Middle frontal gyrus (tissue), 1 donor: ENCODE results near the gene RARA.
"Not testable (repeated sequence)": the region's sequence is repeated elsewhere in the genome, so short reads cannot be mapped to it uniquely, and the experiment has no call there.

Source experiments
- DNase-seq: peaks from one replicate; pipeline ENCODE4 v3.0.0-alpha.2; 2015; ENCODE audit warnings: low spot score; ENCODE audit errors: extremely low spot score

The RARA gene

DNA sequence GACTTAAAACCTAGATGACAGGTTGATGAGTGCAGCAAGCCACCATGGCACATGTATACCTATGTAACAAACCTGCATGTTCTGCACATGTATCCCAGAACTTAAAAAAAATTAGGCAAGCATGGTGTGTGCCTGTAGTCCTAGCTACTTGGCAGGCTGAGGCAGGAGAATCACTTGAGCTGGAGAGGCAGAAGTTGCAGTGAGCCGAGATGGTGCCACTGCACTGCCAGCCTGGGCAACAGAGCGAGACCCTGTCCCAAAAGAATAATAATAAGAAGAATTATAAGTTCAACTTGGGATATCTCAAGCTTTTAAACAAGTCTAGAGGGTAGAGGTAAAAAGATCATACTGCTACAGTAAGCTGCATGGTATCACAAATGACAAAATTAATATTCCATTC, 11.5 kb upstream of the RARA start:
- DNase-seq = no peak

DNA sequence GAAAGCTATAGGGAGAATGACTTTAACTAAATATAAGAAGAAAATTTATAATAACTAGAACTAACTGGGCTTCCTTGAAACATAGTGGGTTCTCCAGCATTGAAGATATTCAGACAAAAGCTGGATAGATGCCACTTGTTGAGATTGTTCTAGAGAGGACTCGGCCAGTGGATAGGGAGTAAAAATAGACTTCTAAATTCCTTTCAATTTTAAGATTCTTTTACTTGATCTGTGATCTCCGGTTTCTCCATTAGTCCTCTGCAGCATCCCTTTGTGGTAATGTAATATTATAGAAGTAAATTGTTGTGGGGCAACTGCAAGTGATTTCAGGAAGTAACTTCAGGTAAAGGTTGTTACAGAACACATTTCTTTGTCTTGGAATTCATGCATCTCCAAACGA, 10.3 kb upstream of the RARA start:
- no peak for DNase-seq

DNA sequence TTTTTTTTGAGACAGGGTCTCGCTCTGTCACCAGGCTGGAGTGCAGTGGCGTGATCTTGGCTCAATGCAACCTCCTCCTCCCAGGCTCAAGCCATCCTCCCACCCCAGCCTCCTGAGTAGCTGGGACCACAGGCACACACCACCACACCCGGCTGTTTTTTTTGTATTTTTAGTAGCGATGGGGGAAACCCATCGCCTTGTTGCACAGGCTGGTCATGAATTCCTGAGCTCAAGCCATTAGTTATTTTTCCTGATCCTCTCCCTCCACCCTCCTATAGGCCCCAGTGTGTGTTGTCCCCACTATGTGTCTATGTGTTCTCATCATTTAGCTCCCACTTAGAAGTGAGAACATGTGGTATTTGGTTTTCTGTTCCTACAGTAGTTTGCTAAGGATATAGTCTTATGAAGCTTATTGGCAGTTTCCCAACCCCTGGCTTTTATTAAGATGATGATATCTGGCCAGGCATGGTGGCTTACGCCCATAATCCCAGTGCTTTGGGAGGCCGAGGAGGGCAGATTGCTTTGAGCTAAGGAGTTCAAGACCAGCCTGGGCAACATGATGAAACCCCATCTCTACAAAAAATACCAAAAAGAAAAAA, 9.7 kb upstream of the RARA start:
- not testable (repeated sequence) for DNase-seq

DNA sequence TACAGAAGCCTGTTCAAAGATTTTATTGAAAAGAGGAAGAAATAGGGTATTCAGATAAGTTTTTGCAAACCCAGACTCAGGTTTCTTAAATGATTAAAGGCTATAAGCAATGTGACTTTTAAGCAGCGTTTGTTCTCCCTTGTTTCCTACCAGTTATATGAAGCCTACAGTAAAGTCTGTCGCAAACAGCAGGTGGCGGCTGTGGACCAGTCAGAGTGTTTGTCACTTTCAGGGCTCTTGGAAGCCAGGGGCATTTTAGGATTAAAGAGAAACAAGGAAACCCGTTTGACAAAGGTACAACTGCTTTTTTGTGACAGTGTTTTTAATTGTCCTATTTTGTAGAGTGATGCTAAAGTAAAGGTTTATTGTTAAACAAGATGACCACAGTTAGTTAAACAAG, 7.7 kb upstream of the RARA start:
- DNase-seq = no peak

DNA sequence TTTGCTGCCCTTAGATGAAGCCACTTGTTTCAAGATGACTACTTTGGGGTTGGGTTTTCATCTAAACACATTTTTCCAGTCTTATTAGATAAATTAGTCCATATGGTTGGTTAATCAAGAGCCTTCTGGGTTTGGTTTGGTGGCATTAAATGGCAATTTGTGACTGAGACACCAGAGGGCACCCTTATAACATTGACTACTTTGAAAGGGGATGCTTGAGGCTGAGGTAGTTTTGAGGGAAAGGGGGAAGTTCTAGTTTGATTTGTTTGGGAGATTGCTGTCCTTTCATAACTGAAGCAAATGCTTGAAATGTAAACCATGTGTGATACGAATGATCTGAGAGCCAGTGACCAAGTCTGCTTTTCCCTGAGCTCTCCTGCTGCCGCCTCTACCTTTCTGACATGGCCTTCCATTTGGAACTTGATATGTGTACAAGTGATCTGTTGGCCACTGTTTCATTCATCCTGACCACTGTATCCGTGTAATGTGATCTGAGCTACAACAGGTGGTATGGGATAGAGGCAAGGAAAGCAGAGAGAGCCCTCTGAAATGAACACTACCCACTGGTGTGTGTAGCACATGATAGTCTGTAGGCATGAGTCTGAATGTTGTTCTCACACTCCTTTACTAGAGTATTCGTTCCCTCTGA, 5.8 kb upstream of the RARA start:
- no peak for DNase-seq

DNA sequence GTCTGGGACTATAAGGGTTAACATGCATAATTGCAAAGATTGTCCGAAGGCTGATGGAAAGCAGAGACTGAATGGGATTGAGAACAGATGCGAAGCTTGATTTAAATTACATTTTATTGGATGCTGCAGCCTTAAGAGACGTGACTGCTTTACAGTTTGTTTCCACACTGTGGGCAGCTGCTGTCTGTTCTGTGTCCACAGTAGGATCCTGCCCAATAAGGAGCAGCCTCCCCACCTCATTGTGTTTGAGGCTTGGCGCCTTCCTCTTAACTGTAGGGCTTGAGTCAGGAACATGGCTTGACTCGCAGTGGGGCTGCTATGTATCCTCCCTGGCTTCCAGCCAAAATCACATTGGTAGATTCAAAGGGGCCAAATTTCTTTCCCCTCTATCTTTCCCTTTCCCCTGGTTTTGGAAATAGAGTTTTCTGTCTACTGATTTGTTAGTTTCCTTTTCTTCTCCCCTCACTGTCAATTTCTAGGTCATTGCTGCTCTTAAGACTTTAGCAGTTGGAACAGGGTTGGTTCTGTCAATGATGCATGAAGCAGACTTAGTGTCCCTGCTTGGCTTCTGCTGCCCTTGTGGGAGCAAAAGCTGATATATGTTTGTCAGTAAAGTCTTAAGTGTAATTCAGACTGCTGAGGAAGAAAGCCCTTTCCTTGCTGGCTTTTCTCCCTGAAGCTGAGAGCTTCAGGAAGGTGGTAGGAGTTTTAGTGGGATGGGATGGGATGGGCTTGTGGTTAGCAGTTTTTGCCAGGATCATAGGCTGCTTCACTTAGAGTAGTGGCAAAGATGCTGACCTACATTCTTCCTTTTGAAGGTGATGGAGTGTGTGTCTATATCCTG, 5.0 kb upstream of the RARA start:
- no peak for DNase-seq

DNA sequence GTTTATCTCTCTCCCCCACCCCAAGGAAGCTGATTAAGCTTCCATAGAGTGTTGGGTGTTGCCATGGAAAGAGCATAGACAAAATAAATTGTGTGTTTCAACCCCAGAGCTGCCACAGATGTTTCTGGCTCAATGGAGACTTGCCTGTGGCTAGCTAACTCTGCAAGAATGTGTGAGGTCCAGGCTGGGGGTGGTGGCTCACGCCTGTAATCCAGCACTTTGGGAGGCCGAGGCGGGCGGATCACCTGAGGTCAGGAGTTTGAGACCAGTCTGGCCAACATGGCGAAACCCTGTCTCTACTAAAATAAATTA, 4.5 kb upstream of the RARA start:
- DNase-seq = not testable (repeated sequence)

DNA sequence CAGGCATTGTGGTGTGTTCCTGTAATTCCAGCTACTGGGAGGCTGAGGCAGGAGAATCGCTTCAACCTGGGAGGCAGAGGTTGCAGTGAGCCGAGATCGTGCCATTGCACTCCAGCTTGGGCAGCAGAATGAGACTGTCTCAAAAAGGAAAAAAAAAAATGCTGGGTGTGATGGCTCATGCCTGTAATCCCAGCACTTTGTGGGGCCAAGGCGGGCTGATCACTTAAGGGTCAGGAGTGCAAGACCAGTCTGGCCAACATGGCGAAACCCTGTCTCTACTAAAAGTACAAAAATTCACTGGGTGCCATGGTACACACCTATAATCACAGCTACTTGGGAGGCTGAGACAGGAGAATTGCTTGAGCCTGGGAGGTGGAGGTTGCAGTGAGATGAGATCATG, 4.1 kb upstream of the RARA start:
- DNase-seq = not testable (repeated sequence)

DNA sequence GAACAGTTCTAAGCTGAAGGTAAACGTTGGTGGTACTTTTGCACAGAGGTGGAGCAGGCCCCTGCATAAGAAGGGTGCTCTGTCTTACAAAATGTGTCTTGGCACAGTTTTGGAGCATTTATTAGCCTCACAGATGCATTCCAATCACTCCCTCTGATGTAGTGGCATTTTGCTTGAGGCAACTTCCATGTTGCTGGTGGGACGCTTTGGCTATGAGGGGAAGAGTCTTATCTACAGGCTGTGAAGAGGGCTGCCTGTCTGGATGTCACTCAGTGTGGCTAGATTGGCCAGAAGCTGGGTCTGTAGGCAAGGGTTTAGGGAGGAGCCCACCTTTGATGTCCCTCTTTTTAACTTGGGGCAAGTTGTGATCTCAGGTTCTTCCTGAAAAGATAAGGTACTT, 2.6 kb upstream of the RARA start:
- DNase-seq = no peak

DNA sequence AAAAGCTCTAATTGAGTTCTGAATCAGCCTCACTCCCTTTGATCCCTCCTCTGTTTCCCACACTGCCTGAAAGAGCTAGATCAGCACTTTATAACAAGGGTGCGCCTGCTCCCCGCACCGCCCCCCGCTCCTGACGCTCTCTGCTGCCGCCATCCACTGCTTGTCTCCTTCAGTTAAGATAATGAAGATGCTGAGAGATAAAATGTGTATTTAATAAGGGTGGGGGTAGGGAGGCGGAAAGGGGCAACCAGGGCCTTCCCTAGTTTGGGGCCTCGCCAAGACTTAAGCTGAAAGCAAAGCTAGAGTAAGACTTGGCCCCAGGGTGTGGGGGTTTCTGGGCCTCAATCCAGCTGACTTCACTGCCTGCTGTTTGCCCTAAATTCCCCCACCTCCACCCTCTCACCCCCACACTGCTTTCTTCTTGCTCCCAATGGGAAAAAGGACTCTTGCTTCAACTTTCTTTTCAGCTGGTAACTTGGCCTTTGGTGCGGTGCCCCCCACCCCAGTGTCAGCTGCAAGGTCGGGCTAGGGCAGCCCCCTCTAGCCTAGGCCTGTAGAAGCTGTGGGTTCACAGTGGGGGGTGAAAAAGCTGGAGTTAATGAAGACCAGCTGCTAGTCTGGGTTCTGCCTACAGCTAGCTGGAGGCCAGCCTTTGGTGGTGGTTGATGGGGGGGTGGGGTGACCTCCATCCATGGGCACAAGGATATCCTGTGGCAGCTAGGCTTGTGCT, 1.8 kb upstream of the RARA start:
- DNase-seq = no peak

DNA sequence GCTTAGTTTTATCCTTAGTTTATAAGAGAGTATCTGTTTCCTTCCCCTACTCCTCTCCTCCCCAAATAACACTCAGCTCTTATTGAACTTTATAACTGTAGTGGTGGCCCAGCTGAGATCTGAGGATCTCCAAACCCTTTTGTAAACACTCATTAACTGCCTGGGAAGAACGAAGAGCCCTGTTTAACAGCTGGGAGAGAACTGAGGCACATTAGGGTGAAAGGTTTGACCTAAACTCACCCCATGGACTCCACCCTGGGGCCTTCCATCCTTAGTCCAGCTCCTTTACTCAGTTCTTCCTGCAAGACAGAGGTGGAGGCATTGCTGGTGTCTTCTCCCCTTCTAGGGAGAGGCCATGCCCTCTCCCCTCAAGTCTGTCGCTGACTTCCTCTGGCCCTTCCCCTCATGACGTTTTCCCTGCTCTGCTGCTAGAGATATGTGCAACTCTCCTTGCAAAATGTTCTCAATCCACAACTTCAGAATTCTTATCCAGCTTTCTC, 1.2 kb upstream of the RARA start:
- no peak for DNase-seq

DNA sequence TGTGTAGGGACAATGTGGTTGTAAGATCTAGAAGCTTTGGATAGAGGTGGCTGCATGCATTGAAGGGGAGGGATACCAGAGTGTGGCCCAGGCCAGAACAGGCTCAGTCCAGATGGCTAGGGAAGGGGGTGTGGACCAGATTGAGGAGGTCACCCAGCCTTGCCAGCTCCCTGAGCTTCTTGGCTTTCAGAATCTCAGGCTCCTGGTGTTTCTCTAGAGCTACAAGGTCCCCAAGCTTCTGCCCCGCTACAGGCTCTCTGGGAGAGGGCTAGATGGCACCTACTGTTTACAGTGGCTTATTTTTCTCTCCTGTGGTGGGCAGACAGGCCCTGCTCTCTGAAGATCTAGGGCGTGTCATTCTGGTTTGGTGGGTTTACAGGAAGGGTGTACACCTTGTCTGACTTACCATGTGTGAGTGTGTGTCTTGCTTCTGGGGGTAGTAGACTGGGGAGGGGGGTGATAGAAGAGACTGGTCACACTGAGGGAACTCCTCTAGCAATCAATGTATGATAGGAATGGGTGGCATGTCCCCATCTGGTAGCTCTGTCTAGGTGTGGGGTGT, 1.1 kb downstream of the RARA start:
- DNase-seq = no peak

DNA sequence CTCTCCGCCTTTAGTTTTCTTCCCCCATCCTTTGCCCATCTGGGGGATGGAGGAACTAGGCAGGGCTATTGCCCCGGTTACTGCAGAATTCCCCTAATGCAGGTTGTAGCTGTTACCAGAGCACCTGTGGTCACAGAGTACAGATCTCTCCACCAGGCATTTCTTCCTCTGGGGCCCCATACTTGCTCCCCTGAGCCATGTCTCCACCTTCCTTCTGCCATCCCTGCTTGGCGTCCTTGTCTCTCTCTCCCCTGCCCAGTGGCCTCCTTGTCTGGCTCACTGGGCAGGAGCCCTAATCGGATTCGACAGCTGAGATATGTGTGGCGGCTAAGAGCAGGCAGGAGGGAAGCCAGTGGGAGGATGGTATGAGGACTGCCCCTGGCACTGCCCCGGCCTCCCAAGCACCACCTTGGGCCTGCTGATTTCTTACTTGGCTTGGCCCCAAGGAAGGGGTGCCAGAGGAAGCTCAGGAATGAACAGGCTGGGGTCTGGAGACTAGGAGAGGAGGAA, 2.0 kb downstream of the RARA start:
- DNase-seq = no peak

DNA sequence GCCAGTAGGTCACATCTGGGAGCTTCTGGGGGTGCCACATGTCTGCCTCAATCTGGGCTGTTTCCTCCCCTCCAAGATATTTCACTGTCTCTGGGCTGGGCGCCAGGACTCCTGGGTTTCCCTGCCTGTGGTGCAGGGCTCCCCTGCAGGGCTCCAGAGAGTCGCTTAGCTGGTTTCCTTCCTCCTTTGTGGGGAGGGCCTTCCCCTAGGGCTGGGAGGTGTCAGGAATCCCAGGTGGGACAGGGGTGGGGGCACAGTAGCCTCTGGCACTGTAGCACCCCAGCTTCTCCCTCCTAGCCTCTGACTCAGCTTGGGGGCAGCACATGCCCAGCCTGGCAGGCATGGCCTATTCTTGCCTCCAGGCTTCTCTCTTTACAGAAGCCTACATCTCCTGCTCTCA, 2.6 kb downstream of the RARA start:
- no peak for DNase-seq

DNA sequence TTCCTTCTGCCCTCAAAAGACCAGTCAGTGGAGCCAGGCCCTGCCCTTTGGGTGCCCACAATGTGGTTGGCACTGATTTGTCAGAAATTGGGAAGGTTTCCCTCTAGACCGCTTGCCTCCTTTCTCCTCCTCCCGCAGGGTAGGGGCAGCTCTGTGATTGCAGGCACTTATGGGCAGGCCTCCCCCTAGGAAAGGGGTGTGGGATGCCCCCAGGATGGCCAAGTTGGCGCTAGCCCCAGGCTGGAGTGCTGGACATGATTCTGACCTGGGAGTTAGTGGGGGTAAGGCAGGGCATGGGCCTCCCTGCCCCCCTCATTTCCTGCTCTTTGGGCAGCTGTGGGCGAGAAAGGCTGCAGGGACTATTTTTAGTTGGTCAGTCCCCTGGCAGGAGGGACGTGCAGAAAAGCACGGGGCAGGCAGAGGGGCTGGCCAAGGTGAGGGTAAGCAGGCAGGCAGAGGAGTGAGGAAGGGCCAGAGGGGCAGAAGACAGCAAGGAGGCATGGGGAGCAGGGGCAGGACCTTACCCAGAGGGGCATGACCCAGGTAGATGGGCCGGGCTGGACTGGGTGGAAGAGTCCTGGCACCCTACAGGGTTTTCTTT, 3.3 kb downstream of the RARA start:
- DNase-seq = no peak

DNA sequence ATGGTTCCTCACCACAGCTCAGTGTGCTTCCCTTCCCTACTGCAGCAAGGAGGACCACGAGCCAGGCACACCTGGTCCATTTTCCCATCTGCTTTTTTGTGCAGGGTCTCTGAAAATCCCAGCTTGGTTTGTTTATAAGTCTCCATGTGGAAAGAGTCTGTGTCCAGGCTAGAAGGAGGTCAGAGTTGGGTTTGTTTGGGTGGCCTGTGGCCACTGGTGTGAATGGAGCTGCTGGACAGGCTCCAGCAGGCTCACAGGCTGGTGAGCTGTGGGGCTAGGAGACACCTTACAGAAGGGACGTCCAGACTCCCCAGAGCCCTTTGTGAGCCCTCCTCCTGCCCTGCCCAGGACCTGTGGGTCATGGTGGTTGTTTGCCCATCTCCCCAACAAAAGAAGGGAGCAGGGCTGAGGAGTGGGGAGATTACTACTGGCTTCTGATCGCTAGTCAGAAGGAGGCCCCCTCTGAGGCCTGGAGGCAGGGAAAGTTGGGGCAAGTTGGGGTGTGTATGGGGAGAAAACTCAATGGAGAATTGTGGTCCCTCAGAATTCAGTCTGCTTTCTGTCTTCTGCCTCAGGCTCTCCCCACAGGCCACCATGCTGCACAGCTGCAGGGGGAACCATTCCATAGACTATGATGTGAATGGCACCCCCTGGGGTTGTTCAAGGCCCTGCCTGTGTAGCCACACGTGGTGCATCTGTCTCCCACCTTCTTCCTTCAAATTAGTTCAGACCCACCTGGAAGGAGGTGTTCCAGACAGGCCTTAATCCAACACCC, 4.1 kb downstream of the RARA start:
- DNase-seq = no peak

DNA sequence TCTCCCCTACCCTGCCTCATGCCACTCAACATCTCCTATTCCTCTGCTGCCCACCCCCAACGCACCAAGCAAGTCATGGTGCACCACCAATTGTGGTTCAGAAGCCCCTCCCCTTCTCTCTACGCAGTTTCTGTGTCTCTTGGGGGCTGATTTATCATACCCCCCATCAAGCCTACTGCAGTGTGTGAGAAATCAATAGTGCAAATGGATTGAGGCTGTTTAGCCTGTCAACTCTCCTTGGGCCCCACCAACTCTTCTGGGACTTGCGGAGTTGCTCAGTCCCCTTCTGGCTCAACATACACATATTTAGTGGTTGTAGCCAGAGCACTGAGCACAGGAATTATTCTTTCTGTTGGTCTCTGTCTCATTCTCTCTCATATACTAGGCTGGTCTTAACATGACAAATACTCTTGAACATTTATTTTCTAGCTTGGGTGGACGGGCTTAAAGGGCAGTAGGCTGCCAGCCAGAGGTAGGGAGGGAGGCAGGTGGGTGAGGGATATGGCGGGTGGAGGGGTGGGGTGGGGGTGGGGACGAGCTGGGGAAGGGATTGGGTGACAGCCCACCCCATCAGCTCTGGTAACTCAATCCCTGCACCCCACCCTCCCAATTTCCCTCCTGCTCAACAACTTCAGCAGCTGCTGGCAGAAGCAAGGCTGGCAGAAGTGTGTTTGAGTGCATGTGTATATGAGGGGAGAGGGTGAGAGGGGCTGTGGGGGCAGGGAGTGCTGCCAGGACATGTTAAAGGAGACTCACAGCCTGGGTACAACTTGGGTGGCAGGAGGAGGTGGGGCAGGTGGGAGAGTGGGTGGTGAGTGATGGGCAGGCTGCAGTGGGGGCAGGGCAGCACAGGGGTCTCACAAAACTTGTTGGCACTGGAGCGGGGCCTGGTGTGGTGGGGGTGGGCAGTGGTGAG, 4.9 kb downstream of the RARA start:
- DNase-seq = no peak

DNA sequence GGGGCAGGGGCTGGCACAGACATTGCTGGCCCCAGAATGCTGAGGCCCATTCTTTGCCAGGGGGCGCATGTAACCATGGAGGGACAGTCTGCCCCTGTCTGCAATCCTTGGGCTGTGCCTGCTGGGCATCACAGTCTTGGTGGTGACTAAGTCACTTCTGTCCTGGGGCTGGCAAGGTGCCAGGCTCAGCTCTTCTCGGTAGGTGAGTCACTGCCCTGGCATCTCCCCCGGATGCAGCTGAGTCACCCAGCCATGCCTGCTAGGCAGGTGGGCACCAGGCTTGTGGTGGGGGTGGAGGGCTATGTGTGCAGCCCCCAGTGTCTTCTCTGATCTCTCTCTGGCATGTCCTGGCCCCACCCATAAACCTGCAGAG, 5.6 kb downstream of the RARA start:
- no peak for DNase-seq

DNA sequence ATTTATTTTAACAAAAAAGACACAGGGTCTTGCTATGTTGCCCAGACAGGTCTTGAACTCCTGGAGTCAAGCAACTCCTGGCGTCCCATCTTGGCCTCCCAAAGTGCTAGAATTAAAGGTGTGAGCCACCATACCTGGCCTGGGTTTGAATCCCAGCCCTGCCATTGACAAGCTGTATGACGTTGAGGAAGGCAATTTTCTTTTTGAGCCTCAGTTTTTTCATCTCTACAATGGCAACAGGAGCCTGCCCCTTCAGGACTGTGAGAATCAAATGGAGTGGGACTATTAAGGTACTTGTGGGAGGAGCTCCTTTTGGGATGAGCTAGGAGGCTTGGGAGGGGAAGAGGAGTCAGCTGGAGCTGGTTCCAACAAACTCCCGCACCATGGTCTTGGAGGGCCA, 6.2 kb downstream of the RARA start:
- DNase-seq = no peak
